HCT116 (cell line): ENCODE data around the gene SSR1. TPM values are rescaled to one million over a fixed set of nuclear protein-coding genes. Genes with fewer than 3 reads are reported as not detected.
A peak's percentile ranks its signal among the peaks of the same experiment; 100 is the strongest.

Experiments
- ATAC-seq: fragments of 200-7000 bp; cut with Tn5 transposase; 2 replicates; pipeline ENCODE4 v1.9.1; 2020; ENCODE audit warnings: mild to moderate bottlenecking, moderate library complexity
- BruUV-seq: library from RNA; stranded (reverse); fragments of 400-500 nt; replicated peaks from 2 replicates; lab custom pipeline; 2021; lab: Mats Ljungman, UMichigan
- CTCF ChIA-PET: fragments of 300-600 bp; sonication (Branson Sonifier 250); formaldehyde crosslinking; loops from one replicate; lab custom pipeline; 2021; ENCODE audit warnings: antibody characterized with exemption; lab: Charles Lee
- POLR2A ChIA-PET: fragments of 300-600, 350-600 bp; sonication (Branson Sonifier 250); formaldehyde crosslinking; loops from one replicate; lab custom pipeline; 2021; ENCODE audit warnings: antibody characterized with exemption; lab: Charles Lee
- RAD21 ChIA-PET, 2 experiments: fragments of 300-600 bp; sonication (Branson Sonifier 250); formaldehyde crosslinking; loops; one replicate each; lab custom pipeline; 2023; ENCODE audit warnings: low total read pairs in 2 of 2; ENCODE audit not compliant: uncharacterized antibody in 2 of 2, unreplicated experiment in 2 of 2, low non-redundant PET in 1 of 2; lab: Charles Lee
- DNase-seq: peaks from one replicate; pipeline ENCODE4 v3.0.0-alpha.2; 2010; ENCODE audit warnings: low read depth, low spot score
- H2AFZ ChIP-seq: fragments of 200-600 bp; shearing (Covaris generic), sonication (generic); 2 replicates; pipeline ENCODE4 v1.6.1; 2017; ENCODE audit warnings: low read depth, mixed run types, mixed read lengths, antibody characterized with exemption, low read length; ENCODE audit not compliant: poor library complexity, severe bottlenecking
- H3K27ac ChIP-seq: 2 replicates; pipeline ENCODE4 v1.5.1; 2012; ENCODE audit warnings: low read depth, low read length
- H3K27me3 ChIP-seq: fragments of 200-600 bp; sonication (generic); 2 replicates; pipeline ENCODE4 v1.6.1; 2016; ENCODE audit warnings: mixed run types, low read length, mixed read lengths; ENCODE audit not compliant: insufficient read depth
- H3K36me3 ChIP-seq, 2 experiments: fragments of 200-500 bp in 1 of 2; fragments of 200-600 bp in 1 of 2; sonication (Bioruptor generic) in 1 of 2; sonication (generic) in 1 of 2; 2 replicates each; pipeline versions ENCODE4 v1.5.1 to v1.6.1; 2014 to 2016; ENCODE audit warnings: low read length in 2 of 2, inconsistent platforms in 1 of 2, mixed read lengths in 1 of 2, mixed run types in 1 of 2; ENCODE audit not compliant: insufficient read depth in 2 of 2, control insufficient read depth in 1 of 2
- H3K4me1 ChIP-seq, 2 experiments: fragments of 200-600 bp in 1 of 2; sonication (generic) in 1 of 2; 2 replicates each; pipeline versions ENCODE4 v1.5.1 to v1.6.1; 2012 to 2017; ENCODE audit warnings: low read length in 2 of 2, inconsistent platforms in 1 of 2, mild to moderate bottlenecking in 1 of 2, mixed read lengths in 1 of 2, mixed run types in 1 of 2, moderate library complexity in 1 of 2; ENCODE audit not compliant: insufficient read depth in 2 of 2, control insufficient read depth in 1 of 2
- H3K4me2 ChIP-seq: fragments of 200-600 bp; sonication (generic); 2 replicates; pipeline ENCODE4 v1.6.1; 2017; ENCODE audit warnings: mixed run types, low read length, mixed read lengths
- H3K4me3 ChIP-seq, 2 experiments: fragments of 200-600 bp in 1 of 2; sonication (generic) in 1 of 2; replicated peaks in 1 of 2; 2 replicates each; pipeline ENCODE4 v1.5.1; 2011 to 2016; ENCODE audit warnings: low read length in 2 of 2, control low read depth in 1 of 2, low read depth in 1 of 2, mild to moderate bottlenecking in 1 of 2, mixed read lengths in 1 of 2, mixed run types in 1 of 2
- H3K79me2 ChIP-seq: fragments of 200-600 bp; sonication (generic); 2 replicates; pipeline ENCODE4 v1.6.1; 2017; ENCODE audit warnings: mild to moderate bottlenecking, mixed run types, low read length, moderate library complexity, mixed read lengths; ENCODE audit not compliant: insufficient read depth
- H3K9ac ChIP-seq: fragments of 200-600 bp; sonication (generic); 2 replicates; pipeline ENCODE4 v1.6.1; 2016; ENCODE audit warnings: low read length, mixed read lengths
- H3K9me2 ChIP-seq: fragments of 200-600 bp; sonication (generic), shearing (Covaris generic); 2 replicates; pipeline ENCODE4 v1.6.1; 2017; ENCODE audit warnings: mixed run types, mild to moderate bottlenecking, moderate library complexity; ENCODE audit not compliant: insufficient read depth
- H3K9me3 ChIP-seq, 2 experiments: fragments of 200-500 bp in 1 of 2; fragments of 200-600 bp in 1 of 2; sonication (Bioruptor generic) in 1 of 2; sonication (generic) in 1 of 2; 2 replicates each; pipeline ENCODE4 v1.6.1; 2014 to 2017; ENCODE audit warnings: low read length in 2 of 2, mixed read lengths in 2 of 2, inconsistent platforms in 1 of 2, low read depth in 1 of 2, mild to moderate bottlenecking in 1 of 2, mixed run types in 1 of 2, moderate library complexity in 1 of 2; ENCODE audit not compliant: control insufficient read depth in 1 of 2, insufficient read depth in 1 of 2
- H4K20me1 ChIP-seq: fragments of 200-600 bp; sonication (generic), shearing (Covaris generic); 2 replicates; pipeline ENCODE4 v1.6.1; 2017; ENCODE audit warnings: mixed run types, mild to moderate bottlenecking, moderate library complexity; ENCODE audit not compliant: insufficient read depth
- CBX3 ChIP-seq: IDR thresholded peaks from 2 replicates; pipeline ENCODE4 v1.6.1; 2012; ENCODE audit warnings: low read depth
- CEBPB ChIP-seq: IDR thresholded peaks from 2 replicates; pipeline ENCODE4 v1.6.1; 2012; ENCODE audit warnings: low read depth
- EGR1 ChIP-seq: IDR thresholded peaks from 2 replicates; pipeline ENCODE4 v1.6.1; 2012; ENCODE audit warnings: low read depth
- ELF1 ChIP-seq: IDR thresholded peaks from 2 replicates; pipeline ENCODE4 v1.6.1; 2012; ENCODE audit warnings: low read depth, borderline replicate concordance
- EZH2 ChIP-seq: fragments of 200-600 bp; sonication (generic); IDR thresholded peaks from 2 replicates; pipeline ENCODE4 v1.6.1; 2017; ENCODE audit warnings: antibody characterized with exemption, mixed run types
- EZH2phosphoT487 ChIP-seq: fragments of 200-600 bp; IDR thresholded peaks from 2 replicates; pipeline ENCODE4 v1.6.1; 2018; ENCODE audit warnings: antibody characterized with exemption, borderline replicate concordance
- JUND ChIP-seq: IDR thresholded peaks from 2 replicates; pipeline ENCODE4 v1.6.1; 2012
- POLR2AphosphoS5 ChIP-seq: IDR thresholded peaks from 2 replicates; pipeline ENCODE4 v1.6.1; 2011; ENCODE audit warnings: mild to moderate bottlenecking, low read depth, low read length, moderate library complexity
- RAD21 ChIP-seq: IDR thresholded peaks from 2 replicates; pipeline ENCODE4 v1.6.1; 2012; ENCODE audit warnings: low read depth, mild to moderate bottlenecking
- SIN3A ChIP-seq: IDR thresholded peaks from 2 replicates; pipeline ENCODE4 v1.6.1; 2012; ENCODE audit warnings: low read depth
- SP1 ChIP-seq: IDR thresholded peaks from 2 replicates; pipeline ENCODE4 v1.6.1; 2012; ENCODE audit warnings: low read depth
- SRF ChIP-seq: IDR thresholded peaks from 2 replicates; pipeline ENCODE4 v1.6.1; 2012; ENCODE audit warnings: low read depth
- TCF7L2 ChIP-seq: IDR thresholded peaks from 2 replicates; pipeline ENCODE4 v1.7.0; 2011; ENCODE audit warnings: borderline replicate concordance, inconsistent platforms; ENCODE audit not compliant: insufficient read depth, insufficient read length; ENCODE audit errors: extremely low read depth
- YY1 ChIP-seq: IDR thresholded peaks from 2 replicates; pipeline ENCODE4 v1.6.1; 2011; ENCODE audit warnings: low read length, low read depth, moderate library complexity, mild to moderate bottlenecking; ENCODE audit not compliant: insufficient replicate concordance; ENCODE audit errors: extremely low read depth
- ZFX ChIP-seq: fragments of 450-650 bp; IDR thresholded peaks from 2 replicates; pipeline ENCODE4 v1.6.1; 2017
- intact Hi-C: fragments of 100-400 bp; cut with micrococcal nuclease; formaldehyde crosslinking; loops from 2 replicates; pipeline ENCODE4 v1.10.0; 2022
- total RNA-seq: library from RNA; stranded (reverse); gene quantifications from one replicate; pipeline ENCODE4 v1.2.1, GENCODE V29; 2021; ENCODE audit not compliant: unreplicated experiment
- TF ChIP-seq, protein P1 (sequence below): IDR thresholded peaks from 2 replicates; pipeline ENCODE4 v1.6.1; 2012; ENCODE audit warnings: low read depth
- TF ChIP-seq, protein P2 (sequence below): IDR thresholded peaks from 2 replicates; pipeline ENCODE4 v1.6.1; 2011; ENCODE audit warnings: mild to moderate bottlenecking, low read length, moderate library complexity; ENCODE audit not compliant: insufficient replicate concordance; ENCODE audit errors: extremely low read depth

Gene SSR1
- total RNA-seq, 1 experiment from 2014 or later, result 127 TPM

DNA sequence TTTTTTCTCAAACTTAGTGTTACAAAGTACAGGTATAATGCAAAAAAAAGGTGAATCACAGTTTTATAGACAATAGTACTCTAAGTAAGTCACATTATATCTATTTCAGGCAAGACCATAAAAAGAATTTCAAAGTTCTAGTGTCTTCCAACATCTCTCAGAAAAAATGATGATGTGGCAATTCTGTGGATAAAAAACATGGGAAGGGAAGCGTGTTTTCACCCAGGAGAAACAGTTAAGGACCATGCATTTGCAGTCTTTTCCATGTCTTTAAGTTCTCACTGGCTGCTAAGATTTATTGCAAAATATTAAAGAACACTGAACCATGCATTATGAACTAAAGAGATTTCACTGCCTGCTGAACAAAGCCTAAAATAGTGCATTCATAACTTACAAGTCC lies 1.8 kb downstream of the SSR1 start:
- H3K79me2 ChIP-seq, result peaks cover 68% of the 10 kb centered on the region

DNA sequence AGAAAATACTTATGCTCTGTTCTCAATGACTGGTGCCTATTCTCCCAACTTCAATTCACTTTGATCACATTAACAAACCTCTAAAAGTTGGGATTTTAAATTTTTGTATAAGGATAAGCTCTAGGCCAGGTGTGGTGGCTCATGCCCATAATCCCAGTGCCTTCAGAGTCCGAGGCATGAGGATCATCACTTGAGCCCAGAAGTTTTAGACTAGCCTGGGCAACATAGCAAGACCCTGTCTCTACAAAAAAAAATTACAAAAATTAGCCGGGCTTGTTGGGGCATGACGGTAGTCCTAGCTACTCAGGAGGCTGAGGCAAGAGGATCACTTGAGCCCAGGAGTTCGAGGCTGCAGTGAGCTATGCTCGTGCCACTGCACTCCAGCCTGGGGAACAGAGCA lies 3.9 kb downstream of the SSR1 start:
- peaks cover 15 to 22% of the 10 kb centered on the region in 2 experiments for H3K4me1 ChIP-seq

More for the DNA sequence above, 1.8 kb downstream of the SSR1 start:
- DNase-seq (no peak), ATAC-seq (no peak)
- H3K27me3 ChIP-seq, result no peaks in the 10 kb centered on the region
- H3K9me2 ChIP-seq, result no peaks in the 10 kb centered on the region
- H2AFZ ChIP-seq, result no peak overlapping the region
- peaks cover 18 to 30% of the 10 kb centered on the region in 2 experiments for H3K36me3 ChIP-seq
- intact Hi-C loops, result no loop called here
- H3K4me2 ChIP-seq, result peak overlapping the region; percentile 81
- peaks cover 18 to 31% of the 10 kb centered on the region in 2 experiments for H3K4me1 ChIP-seq
- BruUV-seq, result no TSS peak
- peaks cover 5% of the 10 kb centered on the region; the same call in 1 of the 2 replicates for H4K20me1 ChIP-seq
- no peak for TF ChIP-seq SP1
- TF ChIP-seq CEBPB, result no peak
- no peak for TF ChIP-seq EZH2phosphoT487
- TF ChIP-seq POLR2AphosphoS5, result no peak
- no peak for TF ChIP-seq SRF
- TF ChIP-seq RAD21, result no peak
- no peak for TF ChIP-seq YY1
- TF ChIP-seq SIN3A, result no peak
- H3K9me3 ChIP-seq, result no peaks in the 10 kb centered on the region
- H3K4me3 ChIP-seq, result peak overlapping the region; percentile 82 to 98; a peak in 3 of 4 replicates
- RAD21 ChIA-PET, result no interaction called here
- no peak overlapping the region for H3K27ac ChIP-seq
- H3K9ac ChIP-seq, result peak overlapping the region; percentile 94; the same call in 1 of the 2 replicates
- CTCF ChIA-PET, result no interaction called here
- POLR2A ChIA-PET, result no interaction called here

More for the DNA sequence above, 3.9 kb downstream of the SSR1 start:
- H3K9me2 ChIP-seq, result no peaks in the 10 kb centered on the region
- no peaks in the 10 kb centered on the region for H3K27me3 ChIP-seq
- ChIA-PET CTCF (no interaction called here), RAD21 (no interaction called here), POLR2A (no interaction called here)
- H3K79me2 ChIP-seq, result peaks cover 89% of the 10 kb centered on the region
- intact Hi-C loops, result no loop called here
- DNase-seq (no peak), ATAC-seq (no peak)
- H3K27ac ChIP-seq, result no peak overlapping the region
- no peak overlapping the region for H3K9ac ChIP-seq
- H3K4me2 ChIP-seq, result no peak overlapping the region
- no TSS peak for BruUV-seq
- no peak overlapping the region for H3K4me3 ChIP-seq
- peaks cover 5% of the 10 kb centered on the region; the same call in 1 of the 2 replicates for H4K20me1 ChIP-seq
- H3K36me3 ChIP-seq, result peaks cover 29 to 46% of the 10 kb centered on the region in 2 experiments
- H2AFZ ChIP-seq, result no peak overlapping the region
- TF ChIP-seq CBX3 (no peak), JUND (no peak), TCF7L2 (no peak), SRF (no peak), EGR1 (no peak), SP1 (no peak), ELF1 (no peak), ZFX (no peak), YY1 (no peak), EZH2 (no peak), SIN3A (no peak)
- TF ChIP-seq, protein P1, sequence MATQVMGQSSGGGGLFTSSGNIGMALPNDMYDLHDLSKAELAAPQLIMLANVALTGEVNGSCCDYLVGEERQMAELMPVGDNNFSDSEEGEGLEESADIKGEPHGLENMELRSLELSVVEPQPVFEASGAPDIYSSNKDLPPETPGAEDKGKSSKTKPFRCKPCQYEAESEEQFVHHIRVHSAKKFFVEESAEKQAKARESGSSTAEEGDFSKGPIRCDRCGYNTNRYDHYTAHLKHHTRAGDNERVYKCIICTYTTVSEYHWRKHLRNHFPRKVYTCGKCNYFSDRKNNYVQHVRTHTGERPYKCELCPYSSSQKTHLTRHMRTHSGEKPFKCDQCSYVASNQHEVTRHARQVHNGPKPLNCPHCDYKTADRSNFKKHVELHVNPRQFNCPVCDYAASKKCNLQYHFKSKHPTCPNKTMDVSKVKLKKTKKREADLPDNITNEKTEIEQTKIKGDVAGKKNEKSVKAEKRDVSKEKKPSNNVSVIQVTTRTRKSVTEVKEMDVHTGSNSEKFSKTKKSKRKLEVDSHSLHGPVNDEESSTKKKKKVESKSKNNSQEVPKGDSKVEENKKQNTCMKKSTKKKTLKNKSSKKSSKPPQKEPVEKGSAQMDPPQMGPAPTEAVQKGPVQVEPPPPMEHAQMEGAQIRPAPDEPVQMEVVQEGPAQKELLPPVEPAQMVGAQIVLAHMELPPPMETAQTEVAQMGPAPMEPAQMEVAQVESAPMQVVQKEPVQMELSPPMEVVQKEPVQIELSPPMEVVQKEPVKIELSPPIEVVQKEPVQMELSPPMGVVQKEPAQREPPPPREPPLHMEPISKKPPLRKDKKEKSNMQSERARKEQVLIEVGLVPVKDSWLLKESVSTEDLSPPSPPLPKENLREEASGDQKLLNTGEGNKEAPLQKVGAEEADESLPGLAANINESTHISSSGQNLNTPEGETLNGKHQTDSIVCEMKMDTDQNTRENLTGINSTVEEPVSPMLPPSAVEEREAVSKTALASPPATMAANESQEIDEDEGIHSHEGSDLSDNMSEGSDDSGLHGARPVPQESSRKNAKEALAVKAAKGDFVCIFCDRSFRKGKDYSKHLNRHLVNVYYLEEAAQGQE, result no peak
- TF ChIP-seq, protein P2, sequence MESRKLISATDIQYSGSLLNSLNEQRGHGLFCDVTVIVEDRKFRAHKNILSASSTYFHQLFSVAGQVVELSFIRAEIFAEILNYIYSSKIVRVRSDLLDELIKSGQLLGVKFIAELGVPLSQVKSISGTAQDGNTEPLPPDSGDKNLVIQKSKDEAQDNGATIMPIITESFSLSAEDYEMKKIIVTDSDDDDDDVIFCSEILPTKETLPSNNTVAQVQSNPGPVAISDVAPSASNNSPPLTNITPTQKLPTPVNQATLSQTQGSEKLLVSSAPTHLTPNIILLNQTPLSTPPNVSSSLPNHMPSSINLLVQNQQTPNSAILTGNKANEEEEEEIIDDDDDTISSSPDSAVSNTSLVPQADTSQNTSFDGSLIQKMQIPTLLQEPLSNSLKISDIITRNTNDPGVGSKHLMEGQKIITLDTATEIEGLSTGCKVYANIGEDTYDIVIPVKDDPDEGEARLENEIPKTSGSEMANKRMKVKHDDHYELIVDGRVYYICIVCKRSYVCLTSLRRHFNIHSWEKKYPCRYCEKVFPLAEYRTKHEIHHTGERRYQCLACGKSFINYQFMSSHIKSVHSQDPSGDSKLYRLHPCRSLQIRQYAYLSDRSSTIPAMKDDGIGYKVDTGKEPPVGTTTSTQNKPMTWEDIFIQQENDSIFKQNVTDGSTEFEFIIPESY, result no peak
- H3K9me3 ChIP-seq, result no peaks in the 10 kb centered on the region
